Activated CD4-positive, alpha-beta T cell treated with anti-CD3 and anti-CD28 coated beads for 24 hours (primary cell): ENCODE measurements around the gene KIAA1191.

Experiments used
- DNase-seq, 2 donors: peaks; one replicate each; pipeline ENCODE4 v3.0.0-alpha.2; 2020; ENCODE audit warnings: low read depth in 2 of 2

Gene KIAA1191

DNA sequence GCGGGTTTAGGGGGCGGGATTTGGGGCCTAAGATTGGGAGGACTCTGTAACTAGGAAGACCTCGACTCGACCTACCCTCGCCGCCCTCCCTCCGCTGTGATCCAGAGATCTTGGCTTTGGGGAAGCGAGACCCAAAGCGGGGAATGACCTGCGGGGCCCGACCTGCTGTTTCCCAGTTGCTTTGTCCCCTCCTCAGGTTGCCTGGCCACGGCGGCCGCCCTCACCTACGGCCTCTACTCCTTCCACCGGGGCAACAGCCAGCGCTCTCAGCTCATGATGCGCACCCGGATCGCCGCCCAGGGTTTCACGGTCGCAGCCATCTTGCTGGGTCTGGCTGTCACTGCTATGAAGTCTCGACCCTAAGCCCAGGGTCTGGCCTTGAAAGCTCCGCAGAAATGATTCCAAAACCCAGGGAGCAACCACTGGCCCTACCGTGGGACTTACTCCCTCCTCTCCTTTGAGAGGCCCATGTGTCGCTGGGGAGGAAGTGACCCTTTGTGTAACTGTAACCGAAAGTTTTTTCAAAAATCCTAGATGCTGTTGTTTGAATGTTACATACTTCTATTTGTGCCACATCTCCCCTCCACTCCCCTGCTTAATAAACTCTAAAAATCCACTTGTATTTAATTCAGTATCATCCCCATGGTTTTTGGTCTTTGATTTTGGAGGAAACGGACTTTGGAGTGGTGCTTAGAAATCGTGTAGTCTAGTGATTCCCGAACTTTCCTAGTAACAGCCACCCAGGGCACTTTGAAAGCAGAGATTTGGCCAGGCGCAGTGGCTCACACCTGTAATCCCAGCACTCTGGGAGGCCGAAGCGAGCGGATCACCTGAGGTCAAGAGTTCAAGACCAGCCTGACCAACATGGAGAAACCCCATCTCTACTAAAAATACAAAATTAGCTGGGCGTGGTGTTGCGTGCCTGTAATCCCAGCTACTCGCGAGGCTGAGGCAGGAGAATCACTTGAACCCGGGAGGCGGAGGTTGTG is 27.9 kb upstream of the KIAA1191 start:
- no peak for DNase-seq

DNA sequence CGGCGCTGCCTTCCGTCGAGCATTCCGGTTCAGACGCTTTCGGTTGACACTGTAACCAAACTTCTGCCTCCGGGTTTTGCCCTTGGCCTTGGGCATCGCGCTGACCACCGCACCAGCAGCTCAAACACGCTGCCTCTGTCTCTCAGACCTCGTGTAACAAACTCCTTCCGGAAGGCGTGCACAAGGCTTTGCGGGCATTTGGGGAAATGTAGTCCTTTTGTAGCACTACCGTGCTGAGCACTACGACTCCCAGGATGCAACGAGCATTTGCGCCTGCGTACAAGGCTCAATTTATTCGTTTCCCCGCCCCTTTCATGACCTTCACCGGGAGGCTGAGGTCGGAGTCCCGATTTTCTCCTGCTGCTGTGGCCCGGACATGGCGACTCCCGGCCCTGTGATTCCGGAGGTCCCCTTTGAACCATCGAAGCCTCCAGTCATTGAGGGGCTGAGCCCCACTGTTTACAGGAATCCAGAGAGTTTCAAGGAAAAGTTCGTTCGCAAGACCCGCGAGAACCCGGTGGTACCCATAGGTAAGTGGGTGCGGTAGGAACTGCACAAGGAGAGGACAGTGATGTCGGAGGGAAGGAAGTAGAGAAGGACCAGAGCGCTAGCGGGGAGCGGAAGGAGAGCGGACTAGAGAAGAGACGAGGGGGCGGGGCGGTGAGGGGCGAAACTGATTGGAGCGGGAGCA is 27.0 kb upstream of the KIAA1191 start, which contains the start of the genes HIGD2A and NOP16:
Gene HIGD2A, plus strand, starts transcription at position 308 of the 691 bp plus-strand sequence. Its CDS starts 69 bp downstream, at position 377.
Gene NOP16, minus strand, starts transcription at position 155 of the 691 bp plus-strand sequence. Its CDS starts 59 bp downstream, at position 96.
- peak; percentile 100 for DNase-seq

DNA sequence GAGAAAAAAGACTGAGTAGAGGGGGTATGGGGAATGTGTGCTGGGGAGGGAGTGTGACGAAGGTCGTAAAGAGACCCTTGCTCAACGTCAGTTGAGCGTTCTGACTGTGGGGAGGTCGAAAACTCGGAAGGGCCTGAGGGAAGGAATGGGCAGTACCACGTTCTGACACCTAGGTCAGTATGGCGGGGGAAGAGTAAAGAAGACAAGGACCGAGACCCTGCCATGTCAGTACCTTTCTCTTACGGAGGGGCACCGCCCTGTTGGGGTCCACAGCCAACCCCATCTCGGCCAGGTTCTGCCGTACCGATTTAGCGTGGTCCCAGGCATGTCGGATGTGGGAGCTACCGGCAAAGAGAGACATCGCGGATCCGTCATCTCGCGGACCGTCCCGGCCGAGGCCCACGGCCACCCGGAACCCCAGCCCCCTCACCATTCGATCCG is 26.5 kb upstream of the KIAA1191 start:
- peak in 1 of 2 donors; percentile 4 for DNase-seq

DNA sequence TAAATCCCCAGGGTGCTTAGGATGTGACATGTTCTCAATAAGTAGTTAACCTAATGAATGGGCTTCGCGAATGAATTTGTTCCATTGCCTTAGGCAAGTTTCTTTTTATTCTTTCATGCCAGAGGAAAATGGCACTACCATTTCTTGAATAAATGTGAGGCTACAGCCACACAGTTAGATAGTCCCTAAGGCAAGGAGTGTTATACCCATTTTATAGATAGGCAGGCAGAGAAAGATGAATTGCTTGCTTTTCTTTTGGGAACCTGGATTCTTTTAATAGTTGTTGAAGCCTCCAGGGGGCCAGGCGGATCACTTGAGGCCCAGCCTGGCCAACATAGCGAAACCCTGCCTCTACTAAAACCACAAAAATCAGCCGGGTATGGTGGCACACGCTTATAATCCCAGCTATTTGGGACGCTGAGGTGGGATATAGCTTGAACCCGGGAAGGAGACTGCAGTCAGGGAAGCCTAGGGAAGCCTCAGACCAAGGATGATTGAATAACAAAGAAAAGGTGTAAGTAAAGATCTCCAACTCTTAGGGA is 25.9 kb upstream of the KIAA1191 start:
- no peak for DNase-seq

DNA sequence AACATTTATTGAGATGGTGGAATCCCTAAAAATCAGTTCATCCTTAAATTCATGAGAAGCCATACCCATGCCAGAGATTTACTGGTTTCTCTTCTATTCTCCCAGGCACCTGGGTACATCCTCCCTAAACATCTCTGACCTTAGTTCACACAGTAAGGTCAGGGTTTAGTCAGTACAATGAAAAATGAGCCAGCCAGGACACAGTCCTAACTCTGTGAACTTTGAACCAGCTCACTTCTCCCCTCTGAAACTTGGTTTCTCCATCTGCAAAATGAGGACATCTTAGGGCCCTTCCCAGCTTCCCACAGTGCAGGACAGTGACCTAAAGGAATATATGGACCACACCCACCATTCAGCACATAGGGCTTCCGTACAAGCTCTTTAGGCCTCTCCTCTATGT is 24.9 kb upstream of the KIAA1191 start:
- DNase-seq = no peak

DNA sequence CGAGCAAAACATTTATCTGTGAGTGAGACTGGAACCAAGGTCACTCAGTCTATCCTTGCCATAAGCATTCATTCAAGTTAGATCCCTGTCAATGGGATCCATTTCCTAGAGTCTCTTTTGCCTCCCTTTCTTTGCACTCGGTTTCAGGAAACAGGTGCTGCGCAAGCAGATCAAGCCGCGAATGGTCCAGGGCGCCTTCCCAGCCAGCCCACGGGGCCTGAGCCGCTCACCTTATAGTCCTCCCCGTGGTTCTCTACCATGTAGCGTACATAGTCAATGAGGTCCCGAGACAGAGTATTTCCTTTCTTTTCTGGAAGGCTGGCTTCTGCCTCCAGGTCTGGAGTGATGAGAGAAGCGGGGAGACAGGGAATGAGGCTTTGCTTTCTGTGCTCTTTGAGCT is 23.4 kb upstream of the KIAA1191 start:
- DNase-seq = no peak

DNA sequence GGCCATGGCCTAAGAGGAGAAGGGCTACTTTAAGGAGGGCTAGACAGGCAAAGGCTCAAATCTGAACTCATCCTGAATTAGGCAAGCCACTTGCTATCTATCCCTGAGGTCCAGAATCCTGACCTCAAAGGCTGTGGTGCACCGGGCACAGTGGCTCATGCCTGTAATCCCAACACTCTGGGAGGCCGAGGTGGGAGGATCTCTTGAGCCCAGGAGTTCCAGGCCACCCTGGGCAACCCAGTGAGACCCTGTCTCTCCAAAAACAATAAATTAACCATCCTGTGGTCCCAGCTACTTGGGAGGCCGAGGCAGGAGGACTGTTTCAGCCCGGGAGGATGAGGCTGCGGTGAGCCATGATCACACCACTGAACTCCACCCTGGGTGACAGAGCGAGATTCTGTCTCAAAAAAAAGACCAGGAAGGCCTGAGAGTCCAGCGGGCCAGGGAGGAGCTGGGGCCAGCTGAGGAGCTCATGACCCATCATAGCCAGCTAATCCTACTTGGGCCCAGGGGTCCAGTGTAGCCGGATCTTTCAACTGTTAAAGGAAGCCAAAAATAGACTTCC is 22.9 kb upstream of the KIAA1191 start:
- DNase-seq = no peak

DNA sequence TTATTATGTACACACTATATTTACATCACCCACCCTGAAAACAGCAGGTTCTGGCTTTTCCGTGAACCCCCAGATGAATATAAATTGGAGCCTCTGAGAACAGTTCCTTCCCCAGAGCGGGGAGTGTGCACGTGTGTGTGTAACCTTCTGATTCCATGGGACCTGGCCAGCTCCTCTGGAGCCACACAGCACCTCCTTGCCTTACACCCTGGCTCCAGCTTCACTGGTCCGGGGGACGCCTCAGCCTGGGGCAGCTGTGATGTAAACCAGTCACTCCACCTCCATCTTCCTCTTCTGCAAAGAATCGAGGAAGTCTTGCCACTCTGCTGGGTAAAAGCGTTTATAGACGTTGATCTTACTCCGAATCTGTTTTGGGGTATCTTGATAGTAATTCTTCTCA is 22.4 kb upstream of the KIAA1191 start:
- DNase-seq = no peak

DNA sequence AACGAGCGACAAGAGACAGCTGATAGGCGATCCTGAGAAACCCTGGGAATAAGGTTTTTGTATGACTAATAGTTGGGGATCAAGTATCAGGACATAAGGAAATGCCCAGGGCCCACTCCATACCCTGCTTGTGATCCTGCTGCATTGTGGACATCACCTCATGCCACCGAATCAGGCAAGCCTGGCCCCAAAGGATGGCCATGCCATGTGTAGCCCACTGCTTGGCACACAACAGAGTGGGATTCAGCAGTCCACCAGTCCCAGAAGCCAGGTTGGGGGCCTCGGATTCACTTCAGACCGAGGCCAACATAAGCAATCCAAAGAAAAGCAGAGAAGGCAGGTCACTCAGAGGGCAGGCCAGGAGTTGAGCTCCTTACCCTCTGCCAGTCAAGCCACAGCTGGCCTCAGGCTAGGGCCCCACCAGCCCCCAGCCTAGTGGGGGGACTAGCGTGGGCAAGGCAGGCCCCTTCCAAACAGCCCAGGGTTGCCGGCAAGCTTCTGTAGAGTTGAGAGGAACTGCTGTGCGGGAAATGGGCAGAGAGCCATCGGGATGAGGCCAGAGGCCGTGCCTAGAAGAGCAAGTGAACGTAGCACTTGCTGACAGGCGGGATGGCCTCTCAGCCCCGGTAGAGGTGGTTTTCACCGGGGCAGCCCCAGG is 21.8 kb upstream of the KIAA1191 start:
- DNase-seq = no peak

DNA sequence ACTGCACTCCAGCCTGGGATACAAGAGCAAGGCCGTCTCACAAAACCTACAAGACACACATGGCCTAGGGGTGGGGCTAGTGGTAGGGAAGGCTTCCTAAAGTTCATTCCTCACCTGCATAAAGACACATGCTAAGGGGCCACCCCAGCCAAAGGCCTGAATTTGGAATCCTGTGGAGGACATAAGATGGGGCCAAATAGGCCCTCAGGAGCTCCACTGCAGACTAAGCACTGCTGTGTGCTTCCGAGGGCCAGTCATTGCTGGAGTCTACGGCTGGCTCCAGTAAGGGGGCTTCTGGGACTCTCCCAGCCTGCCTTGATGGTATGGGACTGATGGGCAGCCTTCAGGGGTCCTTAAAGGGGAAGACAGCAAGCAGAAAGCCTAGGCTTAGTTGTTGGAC is 21.2 kb upstream of the KIAA1191 start:
- no peak for DNase-seq

DNA sequence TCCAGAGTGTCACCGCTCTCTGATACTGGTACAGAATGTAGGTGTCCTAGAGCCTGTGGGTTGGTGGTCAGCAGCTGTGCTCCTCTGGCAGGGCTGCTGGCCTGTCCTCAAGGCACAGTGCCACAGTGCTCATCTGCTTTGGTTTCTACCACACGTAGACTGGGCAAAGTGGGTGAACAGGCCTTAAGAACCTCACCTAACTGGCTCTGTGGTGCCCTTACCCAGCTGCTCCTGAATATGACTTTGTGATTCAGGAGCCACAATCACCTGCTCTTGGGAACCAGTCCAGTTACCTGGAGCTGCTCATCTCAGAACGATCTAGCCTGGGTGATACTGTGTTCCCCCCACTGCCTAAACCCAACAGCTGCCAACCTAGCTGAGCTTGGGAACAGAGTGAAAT is 20.4 kb upstream of the KIAA1191 start:
- DNase-seq = no peak

DNA sequence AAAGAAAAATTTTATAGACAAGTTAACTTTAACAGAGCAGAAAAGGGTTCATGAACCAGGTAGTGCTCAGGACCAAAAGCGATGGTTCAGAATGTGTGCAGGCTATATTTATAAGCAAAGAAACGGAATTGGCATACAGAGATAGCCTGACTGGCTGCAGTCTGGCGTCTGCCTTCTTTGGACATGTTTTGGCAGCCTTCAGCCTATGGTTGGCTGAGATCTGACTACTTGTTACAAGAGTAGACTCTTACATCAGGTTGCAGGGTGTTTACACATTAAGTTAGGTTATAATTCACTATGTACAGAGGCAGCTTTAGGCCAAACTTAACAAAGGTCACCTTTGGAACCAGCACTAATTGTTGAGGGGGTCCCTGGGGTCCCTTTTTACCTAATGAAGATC is 19.9 kb upstream of the KIAA1191 start:
- no peak for DNase-seq

DNA sequence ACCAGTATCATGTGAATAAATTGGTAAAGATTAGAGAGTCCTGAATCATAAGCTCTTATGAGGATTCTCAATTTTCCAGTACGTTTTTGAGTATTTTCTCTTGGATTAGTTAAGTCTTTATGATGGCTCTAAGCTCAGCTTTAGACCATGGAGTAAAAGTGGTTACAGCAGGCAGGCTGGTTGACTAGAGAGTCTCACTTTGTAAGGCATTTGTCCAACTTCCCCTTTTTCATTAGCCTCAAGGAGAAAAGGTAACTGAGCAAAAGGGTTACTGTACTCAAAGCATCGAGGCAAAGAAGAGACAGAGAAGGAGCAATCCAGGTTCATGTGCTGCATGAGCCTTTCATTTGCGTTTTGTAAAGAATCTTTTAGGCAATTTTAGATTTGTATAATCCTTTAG is 18.3 kb upstream of the KIAA1191 start:
- no peak for DNase-seq

DNA sequence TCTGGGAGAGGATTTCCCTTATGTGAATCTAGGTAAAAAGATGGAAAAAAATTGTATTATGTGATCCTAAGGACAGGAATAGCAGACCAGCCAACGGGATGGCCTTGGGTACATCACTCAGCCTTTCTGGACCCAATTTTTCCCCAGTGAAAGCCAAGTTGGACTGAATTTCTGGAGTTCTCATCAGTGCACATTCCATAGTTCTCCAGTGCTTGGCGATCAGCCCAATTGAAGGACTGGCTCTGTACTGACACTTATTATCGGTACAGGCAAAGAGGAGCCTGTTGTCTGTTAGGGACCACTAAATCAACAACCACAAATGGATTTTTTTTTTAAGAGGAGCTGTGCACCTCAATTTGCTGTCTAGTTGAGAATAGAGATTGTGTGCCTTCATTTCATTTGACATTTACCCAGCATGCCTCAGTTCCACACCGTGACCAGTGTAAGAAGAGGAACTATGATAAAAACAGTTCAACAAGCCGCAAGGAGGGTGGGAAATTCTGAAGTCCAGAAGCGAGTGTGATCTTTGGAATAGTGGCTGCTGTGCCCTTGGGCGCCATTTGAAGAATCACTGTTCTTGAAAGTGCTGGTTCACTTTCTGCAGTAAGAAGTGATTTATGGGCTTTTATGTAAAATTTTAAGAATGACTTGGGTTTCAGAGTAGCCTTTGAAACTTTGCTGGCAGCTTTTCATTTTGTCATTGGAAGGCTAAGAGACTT is 11.7 kb upstream of the KIAA1191 start:
- no peak for DNase-seq

DNA sequence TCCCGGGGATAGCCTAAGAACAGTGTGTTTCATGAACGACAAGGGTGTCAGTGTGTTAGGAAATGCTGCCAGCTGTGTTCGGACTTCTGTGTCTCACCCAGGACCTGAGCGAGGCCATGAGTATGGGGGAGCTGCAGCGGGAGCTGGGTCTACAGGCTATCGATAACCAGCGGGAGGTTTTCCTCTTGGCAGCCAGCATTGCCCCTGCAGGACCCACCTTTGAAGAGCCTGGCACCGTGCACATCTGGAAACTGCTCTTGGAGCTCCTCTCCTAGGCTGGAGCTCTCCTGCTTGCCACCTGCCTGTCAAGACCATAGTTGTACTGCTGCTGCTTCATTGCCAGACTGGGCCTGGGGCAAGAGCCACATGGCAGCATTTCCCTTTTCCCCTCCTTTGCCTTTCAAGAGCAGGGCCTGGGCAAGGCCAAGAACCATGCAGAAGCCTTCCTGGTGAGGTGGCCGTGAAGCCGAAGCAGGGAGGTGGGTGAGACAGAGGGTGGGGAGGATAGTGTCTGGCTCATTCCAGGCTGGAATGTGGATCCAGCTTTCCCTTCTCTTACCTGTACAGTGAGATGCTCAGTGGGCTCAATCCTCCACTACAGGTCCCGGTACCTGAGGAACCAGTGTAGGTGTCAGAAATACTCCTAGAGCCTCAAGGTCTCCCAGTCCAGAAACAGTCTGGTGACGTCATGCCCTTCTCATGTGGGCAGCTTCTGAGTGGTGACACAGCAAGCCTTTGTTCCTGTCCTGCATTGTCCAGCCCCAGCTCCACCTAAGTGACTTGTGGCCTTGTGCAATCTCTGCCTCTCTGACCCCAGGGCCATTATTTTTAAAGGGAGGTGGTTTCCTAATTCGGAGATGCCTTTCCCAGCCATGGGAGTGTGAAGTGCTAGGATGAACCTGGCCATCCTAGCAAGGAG is 10.3 kb upstream of the KIAA1191 start:
- no peak for DNase-seq

DNA sequence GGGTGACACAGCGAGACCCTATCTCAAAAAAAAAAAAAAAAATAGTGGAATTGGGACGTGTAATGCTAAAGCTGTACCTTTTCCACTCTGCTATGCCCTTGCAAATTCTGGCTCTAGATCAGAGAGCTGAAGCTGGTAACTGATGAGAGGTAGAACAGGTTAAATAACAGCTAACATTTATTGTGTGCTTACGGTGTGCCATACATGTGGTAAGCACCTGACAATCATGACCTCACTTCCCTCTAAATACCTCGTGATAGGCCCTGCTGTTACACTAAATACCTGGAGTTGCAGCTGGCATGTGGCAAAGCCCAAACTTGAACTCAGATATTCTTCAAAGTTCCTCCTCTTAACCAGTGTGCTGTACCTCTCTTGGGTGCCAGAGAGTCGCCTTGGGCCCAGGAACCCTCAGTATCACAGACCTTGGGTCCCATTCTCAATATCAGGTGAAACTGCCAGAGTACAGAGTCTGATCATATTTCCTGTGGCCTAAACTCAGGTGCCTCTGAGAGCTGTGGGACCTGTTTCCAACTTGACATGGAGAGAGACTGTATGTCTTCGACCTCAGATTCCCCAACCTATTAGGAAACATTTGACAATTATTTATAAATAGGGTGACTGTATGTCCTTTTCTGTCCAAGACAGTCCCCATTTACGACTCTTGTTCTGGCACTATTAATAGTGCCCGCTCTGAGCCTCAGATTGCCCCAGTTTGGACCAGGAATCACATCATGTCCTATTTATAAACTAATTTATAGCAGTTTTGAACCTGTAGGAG is 8.6 kb upstream of the KIAA1191 start:
- DNase-seq = no peak

DNA sequence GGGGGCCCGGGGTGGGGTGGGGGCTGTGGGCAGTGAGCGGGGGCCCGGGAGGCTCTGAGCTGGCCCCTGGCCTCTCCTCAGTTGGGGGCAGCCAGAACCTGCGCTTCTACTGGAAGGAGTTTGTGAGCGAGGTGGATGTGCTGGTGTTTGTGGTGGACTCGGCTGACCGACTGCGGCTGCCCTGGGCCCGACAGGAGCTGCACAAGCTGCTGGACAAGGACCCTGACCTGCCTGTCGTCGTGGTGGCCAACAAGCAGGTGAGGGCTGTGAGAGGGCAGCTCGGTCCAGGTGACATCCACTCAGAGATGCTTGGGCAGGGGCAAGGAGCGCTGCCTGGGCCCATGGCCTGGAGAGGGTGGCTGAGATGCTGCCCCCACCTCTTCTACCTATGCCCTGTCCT is 7.2 kb upstream of the KIAA1191 start:
- no peak for DNase-seq

DNA sequence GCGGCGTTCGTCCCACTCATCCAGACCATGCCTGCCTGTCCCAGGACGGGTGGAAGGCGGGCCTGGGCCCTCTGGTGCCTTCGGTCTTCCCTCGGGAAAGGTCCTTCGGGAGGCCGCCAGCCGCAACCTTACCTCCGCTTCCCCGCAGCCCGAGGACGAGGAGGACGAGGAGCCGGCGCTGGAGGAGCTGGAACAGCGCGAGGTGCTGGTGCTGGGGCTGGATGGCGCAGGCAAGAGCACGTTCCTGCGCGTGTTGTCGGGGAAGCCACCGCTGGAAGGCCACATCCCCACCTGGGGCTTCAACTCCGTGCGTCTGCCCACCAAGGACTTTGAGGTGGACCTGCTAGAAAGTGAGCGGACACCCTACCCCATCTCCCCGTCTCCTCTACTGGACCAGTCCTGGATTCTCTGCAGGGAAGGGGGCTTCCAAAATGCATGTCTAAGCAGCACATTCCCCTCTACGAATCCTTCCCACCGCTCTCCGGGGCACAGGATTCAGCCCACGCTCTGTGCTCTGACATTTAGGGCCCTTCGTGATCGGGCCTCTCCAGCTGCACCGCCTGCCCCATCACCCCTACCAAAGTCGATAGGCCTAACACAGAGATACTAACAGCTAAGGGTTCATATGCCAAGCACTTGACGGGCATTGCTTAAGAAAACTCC is 4.8 kb upstream of the KIAA1191 start:
- DNase-seq = no peak
